ENCODE measurements around the gene CPPED1. TPM values are rescaled to one million over a fixed set of nuclear protein-coding genes. Genes with fewer than 3 reads are reported as not detected.
"Not testable (repeated sequence)": the region's sequence is repeated elsewhere in the genome, so short reads cannot be mapped to it uniquely, and the experiment has no call there.

CPPED1 gene
- total RNA-seq, 1 donor, result 13.8 TPM

DNA sequence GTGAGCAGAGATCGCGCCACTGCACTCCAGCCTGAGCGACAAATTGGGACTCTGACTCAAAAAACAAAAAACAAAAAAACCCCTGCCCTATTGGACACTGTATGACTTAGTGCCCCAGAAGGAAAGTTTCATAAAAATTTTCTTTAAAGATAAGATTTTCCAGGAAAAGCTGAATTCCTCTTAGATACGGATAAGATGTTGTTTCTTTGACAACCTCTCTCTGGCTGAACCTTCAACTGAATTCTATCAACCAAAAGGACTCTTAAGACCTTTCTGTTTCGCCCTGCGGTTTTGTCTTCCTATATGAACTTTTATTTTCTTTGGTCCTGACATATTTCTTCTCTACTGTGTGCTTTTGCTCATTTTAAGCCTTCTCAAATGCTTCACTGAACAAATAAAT is 35.8 kb downstream of the CPPED1 start:
- TF ChIP-seq, protein P1, sequence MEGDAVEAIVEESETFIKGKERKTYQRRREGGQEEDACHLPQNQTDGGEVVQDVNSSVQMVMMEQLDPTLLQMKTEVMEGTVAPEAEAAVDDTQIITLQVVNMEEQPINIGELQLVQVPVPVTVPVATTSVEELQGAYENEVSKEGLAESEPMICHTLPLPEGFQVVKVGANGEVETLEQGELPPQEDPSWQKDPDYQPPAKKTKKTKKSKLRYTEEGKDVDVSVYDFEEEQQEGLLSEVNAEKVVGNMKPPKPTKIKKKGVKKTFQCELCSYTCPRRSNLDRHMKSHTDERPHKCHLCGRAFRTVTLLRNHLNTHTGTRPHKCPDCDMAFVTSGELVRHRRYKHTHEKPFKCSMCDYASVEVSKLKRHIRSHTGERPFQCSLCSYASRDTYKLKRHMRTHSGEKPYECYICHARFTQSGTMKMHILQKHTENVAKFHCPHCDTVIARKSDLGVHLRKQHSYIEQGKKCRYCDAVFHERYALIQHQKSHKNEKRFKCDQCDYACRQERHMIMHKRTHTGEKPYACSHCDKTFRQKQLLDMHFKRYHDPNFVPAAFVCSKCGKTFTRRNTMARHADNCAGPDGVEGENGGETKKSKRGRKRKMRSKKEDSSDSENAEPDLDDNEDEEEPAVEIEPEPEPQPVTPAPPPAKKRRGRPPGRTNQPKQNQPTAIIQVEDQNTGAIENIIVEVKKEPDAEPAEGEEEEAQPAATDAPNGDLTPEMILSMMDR (IDR thresholded peaks at IDR 0.05; ENCODE audit: insufficient read depth, low read depth, low read length), result no peak
- no peak overlapping the region for H3K4me3 ChIP-seq (ENCODE audit: low read depth, low read length)
- DNase-seq (ENCODE audit: low read depth), result no peak

DNA sequence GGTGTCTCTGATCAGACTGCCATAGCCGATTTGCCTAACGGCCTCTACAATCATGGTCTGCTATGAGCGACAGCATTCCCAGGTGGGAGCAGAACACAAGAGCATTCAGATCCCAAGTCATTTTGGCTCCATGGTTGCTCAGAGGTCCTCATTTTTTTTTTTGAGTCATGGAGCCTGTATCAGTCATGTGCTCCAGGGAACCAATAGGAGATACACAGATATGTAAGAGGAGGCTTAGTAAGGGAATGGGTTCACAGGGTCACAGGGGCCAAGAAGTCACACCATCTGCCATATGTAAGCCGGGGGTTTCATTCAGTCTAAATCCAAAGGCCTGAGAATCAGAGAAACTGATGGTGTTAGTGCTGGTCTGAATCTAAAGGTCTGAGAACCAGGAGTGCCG is 36.8 kb downstream of the CPPED1 start:
- no peak for DNase-seq (ENCODE audit: low read depth)
- H3K4me3 ChIP-seq (ENCODE audit: low read depth, low read length), result no peak overlapping the region
- TF ChIP-seq, protein P1 (IDR thresholded peaks at IDR 0.05; ENCODE audit: insufficient read depth, low read depth, low read length), result no peak

DNA sequence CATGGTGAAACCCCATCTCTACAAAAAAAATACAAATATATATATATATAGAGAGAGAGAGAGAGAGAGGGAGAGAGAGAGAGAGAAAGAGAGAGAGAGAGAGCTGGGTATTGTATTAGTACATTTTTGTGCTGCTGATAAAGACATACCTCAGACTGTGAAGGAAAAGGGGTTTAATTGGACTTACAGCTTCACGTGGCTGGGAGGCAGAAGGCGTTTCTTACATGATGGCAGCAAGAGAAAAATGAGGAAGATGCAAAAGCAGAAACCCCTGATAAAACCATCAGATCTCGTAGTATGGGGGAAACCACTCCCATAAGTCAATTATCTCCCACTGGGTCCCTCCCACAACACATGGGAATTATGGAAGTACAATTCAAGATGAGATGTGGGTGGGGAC is 37.5 kb downstream of the CPPED1 start:
- not testable (repeated sequence) for H3K4me3 ChIP-seq (ENCODE audit: low read depth, low read length); DNase-seq (ENCODE audit: low read depth)

DNA sequence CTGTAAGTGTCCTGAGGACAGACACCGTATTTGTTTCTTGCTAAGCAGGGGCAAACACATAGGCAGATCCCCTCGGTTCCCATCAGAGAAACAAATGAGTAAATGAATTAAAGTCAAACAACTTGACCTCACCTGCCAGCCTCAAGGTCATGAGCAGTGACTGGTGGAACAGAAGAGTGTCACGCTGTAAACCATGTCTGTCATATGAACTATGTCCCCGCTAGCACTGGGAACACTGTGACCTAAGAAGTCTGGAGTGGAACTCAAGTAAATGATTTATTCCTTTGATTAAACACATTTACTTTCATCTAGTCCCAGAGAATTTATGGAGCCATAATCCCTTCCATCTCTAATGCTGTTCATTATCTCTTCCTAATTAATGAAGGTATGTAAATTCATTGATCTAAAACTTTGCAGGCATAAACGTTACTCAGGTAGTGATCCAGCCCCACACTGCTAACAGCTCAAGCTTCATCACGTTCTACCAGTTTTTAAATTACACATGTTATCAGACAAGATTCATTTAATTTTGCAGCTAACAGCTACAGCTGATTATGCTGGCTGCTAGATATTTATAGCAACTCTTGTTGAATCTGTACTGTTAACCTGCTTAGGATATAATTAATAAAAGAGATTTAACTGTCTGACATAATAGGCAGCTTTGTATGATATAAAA is 38.7 kb downstream of the CPPED1 start:
- no peak for DNase-seq (ENCODE audit: low read depth)
- TF ChIP-seq, protein P1 (IDR thresholded peaks at IDR 0.05; ENCODE audit: insufficient read depth, low read depth, low read length), result no peak
- H3K4me3 ChIP-seq (ENCODE audit: low read depth, low read length), result no peak overlapping the region

DNA sequence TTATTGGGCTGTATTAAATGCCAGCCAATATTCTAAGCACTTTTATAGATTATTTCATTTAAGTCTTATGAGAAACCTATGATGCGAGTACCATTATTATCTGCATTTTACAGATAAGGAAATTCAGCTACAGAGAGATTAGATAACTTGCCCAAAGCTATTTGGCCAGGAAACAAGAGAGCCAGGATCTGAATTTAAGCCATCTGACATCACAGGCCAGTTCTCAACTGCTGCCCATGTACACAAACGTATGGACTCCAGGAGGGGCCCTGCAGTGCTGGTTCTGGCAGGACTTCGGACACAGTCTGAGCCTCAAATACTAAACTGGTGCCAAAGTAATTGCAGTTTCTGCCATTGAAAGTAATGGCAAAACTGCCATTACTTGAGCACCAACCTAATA is 40.2 kb downstream of the CPPED1 start:
- no peak overlapping the region for H3K4me3 ChIP-seq (ENCODE audit: low read depth, low read length)
- peak; percentile 82 for DNase-seq (ENCODE audit: low read depth)
- TF ChIP-seq, protein P1 (IDR thresholded peaks at IDR 0.05; ENCODE audit: insufficient read depth, low read depth, low read length), result no peak

DNA sequence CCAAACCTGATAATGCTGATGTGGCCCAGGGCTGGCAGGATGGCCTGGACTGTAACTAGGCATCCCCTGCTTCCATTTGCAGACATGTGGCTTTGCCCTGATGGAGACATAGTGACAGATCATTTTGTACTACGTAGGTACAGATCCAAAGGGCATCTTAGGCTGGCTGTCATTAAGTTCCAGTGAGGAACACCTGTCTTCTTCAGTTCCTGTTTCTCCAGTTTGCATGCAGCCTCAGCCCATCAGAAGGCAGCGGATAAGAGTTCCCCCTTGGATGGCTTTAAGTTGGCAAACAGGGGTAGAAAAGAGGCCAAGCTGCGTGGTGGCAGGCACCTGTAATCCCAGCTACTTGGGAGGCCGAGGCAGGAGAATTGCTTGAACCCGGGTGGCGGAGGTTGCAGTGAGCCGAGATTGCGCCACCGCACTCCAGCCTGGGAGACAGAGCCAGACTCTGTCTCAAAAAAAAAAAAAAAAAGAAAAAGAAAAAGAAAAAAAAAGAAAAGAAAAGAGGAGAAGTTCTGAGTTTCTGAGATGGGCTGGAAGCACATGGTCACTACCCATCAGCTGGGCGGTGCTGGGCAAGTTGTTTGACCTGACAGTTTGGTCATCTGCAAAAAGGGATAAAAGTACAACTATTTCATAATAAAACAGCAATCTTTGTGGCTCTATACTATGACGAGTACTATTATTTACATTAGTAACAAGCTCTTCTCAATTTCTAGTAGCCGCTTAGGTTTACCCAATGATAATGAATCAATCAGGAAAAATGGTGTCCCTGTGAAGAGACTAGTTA is 42.7 kb downstream of the CPPED1 start:
- no peak overlapping the region for H3K4me3 ChIP-seq (ENCODE audit: low read depth, low read length)
- DNase-seq (ENCODE audit: low read depth), result no peak
- TF ChIP-seq, protein P1 (IDR thresholded peaks at IDR 0.05; ENCODE audit: insufficient read depth, low read depth, low read length), result no peak

DNA sequence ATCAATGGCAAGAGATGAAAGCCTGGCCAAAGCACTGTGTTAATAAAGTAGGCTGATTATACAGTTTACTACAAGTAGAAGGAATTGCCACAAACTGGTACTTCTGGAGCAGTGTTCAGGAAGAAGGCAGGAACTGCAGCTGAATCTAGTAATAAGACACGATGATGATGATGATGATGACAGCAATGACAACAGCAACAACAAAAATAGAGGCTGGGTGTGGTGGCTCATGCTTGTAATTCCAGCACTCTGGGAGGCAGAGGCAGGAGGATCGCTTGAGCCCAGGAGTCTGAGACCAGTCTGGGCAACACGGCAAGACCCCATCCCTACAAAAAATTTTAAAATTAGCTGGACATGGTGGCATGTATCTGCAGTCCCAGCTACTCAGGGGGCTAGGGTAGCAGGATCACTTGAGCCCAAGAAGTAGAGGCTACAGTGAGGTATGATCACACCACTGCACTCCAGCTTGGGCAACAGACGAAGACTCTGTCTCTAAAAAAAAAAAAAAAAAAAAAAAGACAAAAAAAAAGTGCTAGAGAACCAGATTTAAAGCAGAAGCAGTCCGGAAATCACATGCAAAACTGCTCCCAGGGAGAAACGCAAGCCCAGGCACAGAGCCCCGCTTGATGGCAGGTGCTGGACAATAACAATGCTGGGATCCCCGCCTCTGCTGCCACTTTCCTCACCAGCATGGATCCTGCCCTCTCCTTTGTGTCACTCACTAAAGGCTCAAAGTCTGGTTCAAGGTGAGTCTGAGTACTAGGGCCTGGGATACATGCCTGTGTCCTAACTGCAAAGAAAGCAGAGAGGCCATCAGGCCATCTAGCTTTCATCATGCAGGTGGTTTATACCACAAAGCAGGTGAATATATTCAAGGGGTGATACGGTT is 44.8 kb downstream of the CPPED1 start:
- TF ChIP-seq, protein P1 (IDR thresholded peaks at IDR 0.05; ENCODE audit: insufficient read depth, low read depth, low read length), result no peak
- DNase-seq (ENCODE audit: low read depth), result no peak
- H3K4me3 ChIP-seq (ENCODE audit: low read depth, low read length), result no peak overlapping the region

Data from fibroblast of villous mesenchyme (primary cell).